IMR-90 (cell line): ENCODE data around the gene RHBDF2.

Source experiments
- BHLHE40 ChIP-seq: fragments of 150-350 bp; IDR thresholded peaks from 2 replicates; pipeline ENCODE4 v1.6.1; 2016; ENCODE audit warnings: mild to moderate bottlenecking, low read depth, low read length
- CTCF ChIP-seq: conservative IDR thresholded peaks from 2 replicates; pipeline ENCODE4 v1.5.1; 2012; ENCODE audit warnings: mild to moderate bottlenecking, low read depth, low read length, improper control_type of control experiment
- MAFK ChIP-seq: IDR thresholded peaks from 2 replicates; pipeline ENCODE4 v1.6.1; 2012; ENCODE audit warnings: low read depth, low read length, improper control_type of control experiment
- MAZ ChIP-seq: IDR thresholded peaks from 2 replicates; pipeline ENCODE4 v1.6.1; 2012; ENCODE audit warnings: low read depth, mild to moderate bottlenecking, low read length, improper control_type of control experiment, moderate library complexity, borderline replicate concordance
- MXI1 ChIP-seq: IDR thresholded peaks from 2 replicates; pipeline ENCODE4 v1.6.1; 2012; ENCODE audit warnings: low read depth, mild to moderate bottlenecking, low read length, moderate library complexity, borderline replicate concordance
- POLR2A ChIP-seq: IDR thresholded peaks from 2 replicates; pipeline ENCODE4 v1.6.1; 2012; ENCODE audit warnings: mild to moderate bottlenecking, low read depth, low read length
- RAD21 ChIP-seq: IDR thresholded peaks from 2 replicates; pipeline ENCODE4 v1.6.1; 2012; ENCODE audit warnings: low read length, improper control_type of control experiment
- RFX5 ChIP-seq: IDR thresholded peaks from 2 replicates; pipeline ENCODE4 v1.8.0; 2012; ENCODE audit warnings: low read depth, mild to moderate bottlenecking, low read length, moderate library complexity
- SMC3 ChIP-seq: fragments of 150-350 bp; IDR thresholded peaks from 2 replicates; pipeline ENCODE4 v1.6.1; 2016; ENCODE audit warnings: low read depth, mild to moderate bottlenecking, antibody characterized with exemption, low read length, moderate library complexity
- USF2 ChIP-seq: fragments of 150-350 bp; IDR thresholded peaks from 2 replicates; pipeline ENCODE4 v1.6.1; 2017; ENCODE audit warnings: mild to moderate bottlenecking, antibody characterized with exemption, low read length, low read depth

- TF ChIP-seq POLR2A (no peak), CTCF (no peak), RAD21 (no peak), MAFK (no peak), BHLHE40 (no peak), RFX5 (no peak), USF2 (no peak), SMC3 (no peak), MAZ (no peak), MXI1 (no peak)
These were observed 7.6 kb downstream of the RHBDF2 start for GRCh38 chr17:76493505-76494167.
